ENCODE results near the gene DHX58.

DHX58 gene

DNA sequence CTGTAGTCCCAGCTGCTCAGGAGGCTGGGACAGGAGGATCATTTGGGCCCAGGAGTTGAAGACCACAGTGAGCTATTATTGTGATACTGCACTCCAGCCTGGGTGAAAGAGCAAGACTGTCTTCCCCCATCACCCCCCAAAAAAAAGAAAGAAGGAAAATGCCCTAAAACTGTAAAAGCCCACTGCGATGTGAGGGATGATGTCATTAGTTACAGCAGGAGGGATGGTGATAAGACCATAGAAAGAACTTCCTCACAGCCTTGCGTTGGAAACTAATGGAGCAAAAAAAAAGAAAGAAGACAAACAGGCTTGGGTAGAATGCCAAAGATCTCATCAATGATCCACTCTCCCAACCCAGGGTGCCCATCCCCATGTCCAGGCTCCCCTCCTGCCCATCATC, 33.0 kb downstream of the DHX58 start:
- DNase-seq, result no peak

DNA sequence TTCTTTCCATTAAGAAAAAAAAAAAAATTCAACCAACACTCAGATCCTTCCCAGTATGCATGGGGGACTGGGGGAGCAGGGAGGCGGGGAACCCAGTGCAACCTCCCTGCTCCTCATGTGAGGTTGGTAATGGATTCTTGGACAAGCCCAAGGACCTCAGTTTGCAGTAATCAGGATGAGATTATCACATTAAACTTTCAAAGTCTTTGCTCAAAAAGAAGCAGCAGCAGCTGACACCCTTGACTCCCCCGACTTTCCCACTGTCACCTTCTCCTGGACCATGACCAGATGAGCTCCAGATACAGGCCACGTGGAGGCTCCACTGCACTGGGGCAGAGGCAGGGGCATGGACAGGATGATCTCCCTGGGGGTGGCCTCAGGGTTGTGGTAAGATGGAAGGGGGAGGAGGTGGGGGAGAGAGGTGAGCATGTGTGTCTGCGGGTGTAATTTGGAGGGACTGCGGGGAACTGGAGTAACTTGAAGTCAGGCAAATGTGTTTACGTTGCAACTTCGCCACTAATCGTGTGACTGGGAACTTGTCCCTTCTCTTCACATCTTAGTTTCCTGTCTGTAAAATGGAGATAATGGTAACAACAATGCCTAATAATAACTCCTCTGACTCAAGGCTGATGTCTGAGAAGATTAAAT, 34.0 kb downstream of the DHX58 start:
- no peak for DNase-seq

DNA sequence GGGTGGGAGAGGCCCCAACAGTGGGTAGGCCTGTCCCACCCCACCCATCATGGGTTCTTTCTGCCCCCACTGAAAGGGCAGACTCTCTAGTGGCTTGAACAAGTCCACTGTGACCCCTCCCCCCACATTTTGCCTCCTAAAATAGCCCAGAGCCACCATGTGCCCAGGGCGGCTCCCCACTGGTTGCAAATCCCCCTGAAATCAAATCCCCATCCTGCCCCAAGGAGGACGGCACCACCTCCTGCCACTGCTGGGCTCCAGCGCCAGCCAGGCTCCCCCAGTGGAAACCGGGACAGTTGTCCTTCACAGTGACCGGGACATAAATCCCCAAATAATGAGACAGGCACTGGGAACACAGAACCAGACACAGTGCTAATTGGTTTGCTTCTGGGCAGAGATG, 34.8 kb downstream of the DHX58 start:
- no peak for DNase-seq

- DNase-seq, result no peak
Measured at GRCh38 chr17:42076797-42077559, 35.5 kb downstream of the DHX58 start.

DNA sequence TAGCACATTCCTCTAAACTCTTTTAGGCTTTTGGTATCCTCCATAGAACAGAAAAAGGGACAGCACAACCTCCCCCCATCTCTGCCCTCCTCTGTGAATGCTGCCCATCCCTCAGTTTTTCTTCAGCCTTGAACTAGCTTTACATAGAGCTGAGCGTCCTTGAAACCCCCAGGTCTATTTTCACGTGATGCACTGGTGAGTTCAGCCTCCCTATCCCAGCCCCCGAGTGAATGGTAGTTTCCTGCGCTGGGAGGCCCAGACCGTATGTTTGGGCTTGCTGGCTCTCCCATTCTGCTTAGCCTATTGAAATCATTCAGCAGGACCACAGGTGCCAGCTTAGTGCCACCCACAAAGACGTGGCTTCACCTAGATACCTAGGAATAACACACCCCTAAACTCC, 36.7 kb downstream of the DHX58 start:
- DNase-seq, result no peak

- DNase-seq, result no peak
Measured at GRCh38 chr17:42072323-42073187, 40.0 kb downstream of the DHX58 start.

- DNase-seq, result no peak
Measured at GRCh38 chr17:42071810-42072209, 40.7 kb downstream of the DHX58 start.

GRCh38 chr17:42068979-42069378, 43.5 kb downstream of the DHX58 start:
- DNase-seq, result no peak

- peak; percentile 78 for DNase-seq
Measured at GRCh38 chr17:42067371-42068091, 45.0 kb downstream of the DHX58 start.

GRCh38 chr17:42065201-42065600, 47.3 kb downstream of the DHX58 start:
- no peak for DNase-seq

GRCh38 chr17:42062681-42063080, 49.8 kb downstream of the DHX58 start:
- DNase-seq, result no peak

- no peak for DNase-seq
Measured at GRCh38 chr17:42061646-42062487, 50.6 kb downstream of the DHX58 start.

DNA sequence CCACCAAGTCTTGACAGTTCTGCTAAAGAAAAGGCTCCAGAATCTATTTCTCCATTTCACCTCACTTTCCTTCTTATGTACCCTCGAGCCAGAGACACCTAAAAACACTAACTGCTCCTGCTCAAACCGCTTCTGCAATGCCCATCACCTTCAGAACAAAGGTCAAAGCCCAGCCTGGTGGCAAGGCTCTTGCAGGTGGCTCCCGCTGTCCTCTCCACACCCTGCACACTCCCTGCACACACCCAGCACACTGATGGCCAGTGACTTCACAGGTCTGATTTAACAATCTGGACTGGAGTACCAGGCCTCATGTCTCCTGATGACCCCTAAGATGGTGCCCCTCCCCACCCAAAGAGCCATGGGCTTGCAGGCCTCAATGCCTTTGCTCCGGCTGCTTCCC, 52.3 kb downstream of the DHX58 start:
- DNase-seq, result no peak

DNA sequence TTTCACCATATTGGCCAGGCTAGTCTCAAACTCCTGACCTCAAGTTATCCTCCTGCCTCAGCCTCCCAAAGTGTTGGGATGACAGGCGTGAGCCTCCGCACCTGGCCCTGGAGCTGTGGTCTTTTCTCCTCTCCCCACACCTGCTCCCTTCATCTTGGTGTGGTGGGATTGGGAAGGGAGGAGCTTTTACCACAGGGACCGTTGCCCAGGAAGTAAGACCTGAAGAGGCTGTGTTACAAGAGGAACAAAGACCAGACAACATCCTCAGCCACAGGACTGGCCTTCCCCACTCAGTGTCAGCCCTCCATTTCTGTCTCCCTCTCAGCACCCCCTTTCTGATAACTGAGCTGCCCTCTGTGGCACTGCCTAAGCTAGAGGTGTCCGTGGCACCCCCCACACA, 52.7 kb downstream of the DHX58 start:
- DNase-seq, result no peak

GRCh38 chr17:42058063-42058462, 54.5 kb downstream of the DHX58 start:
- DNase-seq, result no peak

DNA sequence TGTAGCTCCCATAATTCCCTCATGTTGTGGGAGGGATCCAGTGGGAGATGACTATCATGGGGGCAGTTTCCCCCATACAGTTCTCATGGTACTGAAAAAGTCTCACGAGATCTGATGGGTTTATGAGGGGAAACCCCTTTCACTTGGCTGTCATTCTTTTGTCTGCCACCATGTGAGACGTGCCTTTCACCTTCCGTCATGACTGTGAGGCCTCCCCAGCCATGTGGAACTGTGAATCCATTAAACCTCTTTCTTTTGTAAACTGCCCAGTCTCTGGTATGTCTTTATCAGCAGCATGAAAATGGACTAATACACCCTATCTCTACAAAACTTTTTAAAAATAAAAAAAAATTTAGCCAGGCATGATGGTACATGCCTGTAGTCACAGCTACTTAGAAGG, 55.9 kb downstream of the DHX58 start:
- DNase-seq, result no peak

- DNase-seq, result no peak
Measured at GRCh38 chr17:42055496-42055895, 57.0 kb downstream of the DHX58 start.

DNA sequence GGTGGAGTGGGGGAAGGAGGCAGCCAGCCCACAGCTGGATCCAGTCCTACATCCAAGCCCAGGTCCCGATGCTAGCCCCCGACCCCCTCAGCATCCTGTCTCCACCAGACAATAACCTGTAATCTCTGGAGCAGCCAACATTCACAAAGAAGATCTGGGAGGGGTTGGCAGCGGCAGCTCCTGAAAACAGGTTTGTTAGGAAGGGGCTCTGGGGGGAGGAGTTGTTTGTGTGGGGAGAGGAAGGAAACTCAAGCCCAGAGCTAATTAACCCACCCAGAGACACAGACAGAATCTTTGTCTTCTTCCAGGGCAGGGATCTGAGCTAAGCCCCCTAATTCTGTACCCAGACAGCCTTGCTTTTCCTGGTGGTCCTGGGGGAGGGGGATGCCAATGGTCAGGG, 57.5 kb downstream of the DHX58 start:
- DNase-seq, result no peak

DNA sequence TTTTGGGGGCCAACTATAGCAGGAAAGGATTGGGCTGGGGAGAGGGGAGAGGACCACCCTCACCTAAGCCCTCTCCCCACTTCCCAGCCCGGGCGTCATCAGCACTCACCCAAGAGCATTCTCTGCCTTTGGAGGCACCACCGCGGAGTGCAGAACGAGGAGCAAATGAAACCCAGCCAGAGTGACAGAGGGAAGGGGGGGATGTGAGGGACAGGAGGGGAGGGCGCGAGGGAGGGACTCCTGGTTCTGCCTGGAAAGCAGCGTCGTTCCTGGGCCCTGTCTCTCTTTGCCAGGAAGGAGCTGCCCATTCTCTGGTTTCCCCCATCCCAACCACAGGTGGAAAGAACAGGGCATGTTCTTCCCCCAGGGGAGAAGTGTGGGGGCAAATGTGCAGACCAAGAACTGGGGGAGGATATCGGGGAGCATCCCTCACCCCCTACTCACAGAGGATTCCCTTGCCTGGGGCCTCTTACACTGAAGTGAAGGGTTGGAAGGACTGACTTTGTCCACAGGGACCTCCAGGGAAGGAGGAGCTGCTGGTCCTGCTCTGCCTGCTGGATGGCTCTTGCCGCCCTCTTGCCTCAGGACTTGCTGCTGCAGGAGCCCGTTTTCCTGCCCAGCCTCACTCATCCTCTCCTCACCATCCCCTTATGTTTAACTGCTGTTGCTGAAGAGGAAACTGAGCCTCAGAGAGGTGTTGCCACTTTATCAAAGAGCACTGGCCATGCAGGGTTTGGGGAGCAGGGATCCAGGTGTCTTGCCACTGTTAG, 58.6 kb downstream of the DHX58 start:
- DNase-seq, result no peak

DNA sequence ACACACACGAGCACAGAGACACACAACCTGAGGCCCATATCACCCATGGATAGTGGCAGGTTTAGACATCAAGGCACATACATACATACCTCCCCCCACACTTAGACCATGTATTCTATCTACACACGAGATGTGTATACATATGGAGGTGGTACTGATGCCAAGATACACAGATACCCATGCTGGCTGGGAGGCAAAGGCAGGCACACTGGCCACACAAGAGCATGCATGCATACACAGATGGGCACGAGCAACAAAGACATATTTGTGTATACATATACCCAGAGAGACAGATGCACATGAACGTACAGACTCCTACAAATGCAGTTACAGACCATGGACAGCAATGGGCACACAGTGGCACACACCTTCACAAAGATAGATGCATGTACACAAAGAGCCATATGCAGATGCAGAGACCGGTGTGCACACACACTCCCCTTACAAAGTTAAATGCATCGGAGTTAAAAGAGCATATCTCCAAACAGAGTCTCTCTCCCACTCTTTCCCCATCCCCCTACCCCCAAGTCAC, 60.1 kb downstream of the DHX58 start:
- DNase-seq, result no peak

DNA sequence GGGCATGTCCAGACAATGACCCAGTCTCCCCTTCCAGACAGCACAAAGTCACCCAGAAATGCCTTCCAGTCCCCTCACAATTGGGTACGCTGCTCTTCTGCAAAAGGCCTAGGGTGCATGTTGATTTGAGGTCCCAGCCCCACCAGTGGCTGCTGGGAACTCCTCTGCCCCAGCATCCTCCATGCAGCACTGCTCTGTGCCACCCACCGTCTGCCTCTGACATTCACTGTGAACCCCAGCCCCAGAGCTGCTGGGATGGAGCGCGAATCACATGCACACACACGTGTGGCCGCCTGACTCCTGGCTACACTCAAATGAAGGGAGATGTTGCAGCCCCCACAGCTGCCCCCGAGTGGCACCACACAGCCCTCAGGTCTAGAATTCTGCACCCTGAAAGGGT, 60.9 kb downstream of the DHX58 start:
- no peak for DNase-seq

Measured in activated CD4-positive, alpha-beta T cell treated with anti-CD3 and anti-CD28 coated beads, Interleukin-2, Interleukin-6, amounts not matched to agents 100 ng/mL and 50 ng/mL, durations not matched to agents 16 hours and 8 hours (primary cell).